GM19328 (cell line): ENCODE results near the gene CNTNAP1.
"Not testable (repeated sequence)": the region's sequence is repeated elsewhere in the genome, so short reads cannot be mapped to it uniquely, and the experiment has no call there.

Source experiments
- ATAC-seq: cut with Tn5 transposase; IDR thresholded peaks from one replicate; pipeline ENCODE4 v1.9.1; 2021; ENCODE audit warnings: mild to moderate bottlenecking, moderate library complexity; ENCODE audit not compliant: unreplicated experiment

Gene CNTNAP1

GRCh38 chr17:42723636-42724035, 41.3 kb downstream of the CNTNAP1 start:
- no peak for ATAC-seq

DNA sequence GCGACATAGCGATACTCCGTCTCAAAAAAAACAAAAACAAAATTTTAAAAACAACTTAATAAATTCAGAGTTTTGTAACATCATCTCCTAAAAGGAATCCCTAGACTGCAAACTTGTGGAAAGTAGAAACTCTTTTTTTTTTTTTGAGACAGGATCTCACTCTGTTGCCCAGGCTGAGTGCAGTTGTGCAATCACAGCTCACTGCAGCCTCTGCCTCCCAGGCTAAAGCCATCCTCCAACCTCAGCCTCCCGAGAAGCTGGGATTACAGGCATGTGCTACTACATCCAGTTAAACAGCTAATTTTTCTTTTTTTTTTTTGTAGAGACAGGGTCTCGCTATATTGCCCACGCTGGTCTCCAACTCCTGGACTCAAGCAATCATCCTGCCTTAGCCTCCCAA, 42.8 kb downstream of the CNTNAP1 start:
- no peak for ATAC-seq

DNA sequence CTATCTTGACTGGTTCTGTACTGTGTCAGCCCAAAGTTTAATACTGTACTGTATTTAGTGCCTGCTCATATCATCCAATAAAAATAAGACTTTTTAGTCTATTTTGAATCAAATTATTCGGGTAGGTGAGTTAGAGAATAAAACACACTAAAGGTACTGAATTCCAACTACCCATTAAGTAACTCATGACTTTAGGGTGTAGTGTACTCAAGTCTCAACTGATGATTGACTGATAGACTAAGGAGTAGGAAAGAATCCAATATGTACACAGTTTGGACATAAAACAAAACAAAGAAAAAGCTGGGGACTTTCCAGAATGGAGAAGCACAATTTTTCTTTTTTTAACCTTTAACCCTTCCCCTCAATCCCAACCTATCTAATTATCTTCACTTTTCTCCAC, 58.4 kb downstream of the CNTNAP1 start:
- no peak for ATAC-seq

DNA sequence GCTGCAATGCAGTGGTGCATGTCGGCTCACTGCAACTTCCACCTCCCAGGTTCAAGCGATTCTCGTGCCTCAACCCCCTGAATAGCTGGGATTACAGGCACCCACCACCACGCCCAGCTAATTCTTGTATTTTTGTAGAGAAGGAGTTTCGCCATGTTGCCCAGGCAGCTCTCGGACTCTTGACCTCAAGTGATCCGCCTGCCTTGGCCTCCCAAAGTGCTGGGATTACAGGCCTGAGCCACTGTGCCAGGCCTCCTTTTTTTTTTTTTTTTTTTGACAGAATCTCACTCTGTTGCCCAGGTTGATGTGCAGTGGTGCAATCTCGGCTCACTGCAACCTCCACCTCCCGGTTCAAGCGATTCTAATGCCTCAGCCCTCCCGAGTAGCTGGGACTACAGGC, 60.6 kb downstream of the CNTNAP1 start:
- not testable (repeated sequence) for ATAC-seq

DNA sequence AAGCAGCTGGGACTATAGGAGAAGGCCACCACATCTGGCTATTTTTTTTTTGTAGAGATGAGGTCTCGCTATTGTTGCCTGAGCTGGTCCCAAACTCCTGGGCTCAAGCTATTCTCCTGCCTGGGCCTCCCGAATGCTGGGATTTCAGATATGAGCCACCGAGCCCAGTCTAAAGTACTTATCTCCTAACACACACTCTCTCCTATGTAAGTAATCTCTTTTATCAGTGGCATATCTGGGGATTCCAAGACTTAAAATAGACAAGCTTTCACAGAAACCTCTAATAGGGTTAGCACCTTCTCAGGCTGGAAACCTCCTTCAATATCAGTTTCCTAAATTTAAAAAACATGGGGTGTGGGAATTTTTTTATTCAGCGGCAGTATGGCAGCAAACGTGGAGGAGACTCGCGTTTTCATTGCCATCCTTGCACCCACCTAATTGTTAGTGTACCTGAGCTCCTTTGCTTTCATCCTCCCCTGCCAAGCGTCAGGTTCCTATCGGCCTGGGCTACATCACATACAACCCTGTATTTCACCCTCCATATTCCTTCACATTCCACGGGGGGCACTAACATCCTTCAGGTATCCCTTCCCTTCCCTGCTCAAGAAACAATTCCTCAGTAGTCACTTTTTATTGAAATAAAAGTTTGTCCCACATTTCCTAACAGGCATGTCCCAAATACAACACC, 61.4 kb downstream of the CNTNAP1 start:
- no peak for ATAC-seq

- peak; percentile 51 for ATAC-seq
These were observed 62.0 kb downstream of the CNTNAP1 start for GRCh38 chr17:42744283-42744805.

DNA sequence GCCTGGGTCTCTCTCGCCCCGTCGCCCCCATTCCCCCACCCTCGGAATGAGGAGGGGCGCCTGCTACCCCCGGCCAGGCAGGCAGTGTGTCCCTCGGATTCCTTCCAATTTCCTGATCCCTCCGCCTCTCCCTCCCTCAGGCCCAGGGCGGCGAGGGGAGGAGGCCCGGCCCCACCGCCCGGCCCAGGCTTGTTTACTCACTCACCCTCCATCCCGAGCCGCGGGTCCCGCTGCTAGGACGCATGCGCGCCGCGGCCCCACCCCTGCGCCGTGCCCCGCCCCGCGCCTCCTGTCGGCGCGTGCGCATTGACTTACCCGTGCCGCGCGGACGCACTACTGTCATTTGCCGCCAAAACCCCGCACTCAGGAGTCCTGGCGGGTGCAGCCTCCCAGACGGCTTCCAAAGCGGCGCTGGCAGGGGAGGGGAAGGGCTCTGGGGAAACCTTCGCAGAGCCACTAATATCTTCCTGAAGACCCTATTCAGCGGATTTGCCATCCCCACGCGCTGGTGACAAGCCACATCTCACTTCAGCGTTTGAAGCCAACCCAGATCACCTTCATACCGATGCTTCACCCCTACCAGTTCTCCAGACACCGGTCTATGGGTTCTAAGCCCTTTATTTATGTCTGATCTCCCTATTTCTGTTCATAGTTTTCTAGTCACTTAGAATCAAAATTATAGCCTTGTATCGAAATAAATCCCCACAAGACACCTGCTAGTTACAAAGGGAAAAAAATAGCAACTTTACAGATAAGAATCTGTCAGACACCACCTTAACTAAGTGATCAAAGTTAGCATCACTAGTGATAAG, 62.7 kb downstream of the CNTNAP1 start, which contains the start of gene EZH1:
Gene EZH1, minus strand, starts transcription at position 235 of the 812 bp plus-strand sequence. CDS start 16,099 bp downstream, outside the sequence.
- peak; percentile 79 for ATAC-seq

DNA sequence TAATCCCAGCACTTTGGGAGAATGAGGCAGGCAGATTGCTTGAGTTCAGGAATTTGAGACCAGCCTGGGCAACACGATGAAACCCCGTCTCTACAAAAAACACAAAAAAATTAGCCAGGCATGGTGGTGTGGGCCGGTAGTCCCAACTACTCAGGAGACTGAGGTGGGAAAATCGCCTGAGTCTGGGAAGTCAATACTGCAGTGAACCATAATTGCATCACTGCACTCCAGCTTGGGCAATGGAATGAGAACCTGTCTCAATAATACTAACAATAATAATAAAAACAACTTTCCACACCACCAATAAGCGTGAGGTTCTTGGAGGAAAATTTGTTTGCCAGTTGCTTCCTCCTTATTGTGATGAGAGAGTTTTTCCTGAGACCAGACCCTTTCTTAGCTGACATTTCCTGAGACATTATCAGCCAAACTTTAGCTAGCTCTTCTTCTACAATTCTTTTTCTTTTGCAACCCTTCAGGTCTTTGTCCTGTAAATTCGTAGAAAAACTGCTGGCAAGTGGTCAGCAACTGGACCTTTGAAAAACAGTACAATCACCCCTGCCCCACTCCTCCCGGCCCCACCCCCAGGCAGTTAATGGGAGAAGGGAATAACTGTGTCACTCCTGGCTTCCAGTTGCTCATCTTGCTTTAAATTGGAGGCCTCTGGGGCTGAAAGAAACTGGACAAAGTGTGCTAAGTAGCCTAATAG, 66.0 kb downstream of the CNTNAP1 start:
- no peak for ATAC-seq

- no peak for ATAC-seq
These were observed 66.8 kb downstream of the CNTNAP1 start for GRCh38 chr17:42748908-42749798.
